Superior temporal gyrus (tissue), 1 donor: ENCODE measurements around the gene CADPS2.
"Not testable (repeated sequence)": the region's sequence is repeated elsewhere in the genome, so short reads cannot be mapped to it uniquely, and the experiment has no call there.

Source experiments
- DNase-seq: peaks from one replicate; pipeline ENCODE4 v3.0.0-alpha.2; 2016; ENCODE audit errors: extremely low spot score

The CADPS2 gene

DNA sequence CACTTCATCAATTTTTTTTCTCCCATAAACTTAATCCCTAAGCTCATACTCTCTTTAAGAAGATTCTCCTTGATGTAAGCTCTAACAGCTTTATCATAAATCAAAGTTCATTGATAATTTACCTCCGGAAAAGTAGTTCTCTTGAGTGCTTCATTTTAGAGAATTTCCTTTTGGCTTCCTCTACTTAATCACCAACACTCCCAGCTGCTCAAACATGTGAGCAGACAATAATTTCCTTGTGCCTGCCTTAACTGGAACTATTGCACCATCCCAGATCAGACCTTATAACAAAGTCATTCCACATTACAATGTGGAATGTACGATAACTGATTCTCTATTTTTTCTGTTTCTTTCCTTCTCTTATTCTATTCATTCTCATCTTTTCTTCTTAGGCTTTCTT, 587.6 kb downstream of the CADPS2 start:
- DNase-seq = no peak

- no peak for DNase-seq
Measured at GRCh38 chr7:122298131-122298530, 588.1 kb downstream of the CADPS2 start.

GRCh38 chr7:122291189-122291588, 595.1 kb downstream of the CADPS2 start:
- DNase-seq = no peak

- DNase-seq = no peak
Measured at GRCh38 chr7:122290476-122290875, 595.8 kb downstream of the CADPS2 start.

GRCh38 chr7:122289426-122289825, 596.8 kb downstream of the CADPS2 start:
- DNase-seq = no peak

GRCh38 chr7:122284608-122285007, 601.7 kb downstream of the CADPS2 start:
- not testable (repeated sequence) for DNase-seq

- DNase-seq = no peak
Measured at GRCh38 chr7:122273117-122273516, 613.1 kb downstream of the CADPS2 start.

GRCh38 chr7:122269241-122269640, 617.0 kb downstream of the CADPS2 start:
- no peak for DNase-seq
